ENCODE measurements around the gene CAMK2A.

DNA sequence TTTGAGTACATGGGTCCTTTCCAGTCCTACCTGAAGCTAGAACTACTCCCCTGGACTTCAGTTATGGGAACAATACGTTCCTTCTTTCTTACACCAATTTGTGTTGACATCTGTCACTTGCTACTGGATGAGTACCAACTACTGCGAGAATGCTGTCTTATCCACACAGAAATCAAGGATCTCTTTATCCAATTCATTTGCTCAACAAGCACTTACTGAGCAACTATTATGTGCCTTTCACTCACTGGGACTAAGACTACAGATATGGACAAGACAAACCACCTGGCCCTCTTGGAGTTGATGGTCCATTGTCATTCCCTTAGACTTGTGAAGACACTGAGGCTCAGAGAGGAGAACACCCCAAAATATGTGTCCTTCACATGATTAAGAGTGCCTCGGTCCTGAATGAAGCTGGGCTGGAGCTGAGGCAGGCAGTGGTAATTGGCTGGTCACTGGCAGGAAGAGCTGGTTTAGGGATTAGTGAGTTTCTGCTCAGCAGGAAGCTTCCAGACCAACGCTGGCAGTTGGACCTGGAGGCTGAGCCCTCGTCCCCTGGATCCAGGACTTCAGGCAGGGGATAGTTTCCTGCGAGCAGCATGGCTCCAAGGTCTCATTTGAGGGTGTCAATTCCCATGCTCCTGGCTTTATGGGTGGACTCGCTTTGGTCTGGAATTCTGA, 21.6 kb upstream of the CAMK2A start:
- TF ChIP-seq, protein P1, sequence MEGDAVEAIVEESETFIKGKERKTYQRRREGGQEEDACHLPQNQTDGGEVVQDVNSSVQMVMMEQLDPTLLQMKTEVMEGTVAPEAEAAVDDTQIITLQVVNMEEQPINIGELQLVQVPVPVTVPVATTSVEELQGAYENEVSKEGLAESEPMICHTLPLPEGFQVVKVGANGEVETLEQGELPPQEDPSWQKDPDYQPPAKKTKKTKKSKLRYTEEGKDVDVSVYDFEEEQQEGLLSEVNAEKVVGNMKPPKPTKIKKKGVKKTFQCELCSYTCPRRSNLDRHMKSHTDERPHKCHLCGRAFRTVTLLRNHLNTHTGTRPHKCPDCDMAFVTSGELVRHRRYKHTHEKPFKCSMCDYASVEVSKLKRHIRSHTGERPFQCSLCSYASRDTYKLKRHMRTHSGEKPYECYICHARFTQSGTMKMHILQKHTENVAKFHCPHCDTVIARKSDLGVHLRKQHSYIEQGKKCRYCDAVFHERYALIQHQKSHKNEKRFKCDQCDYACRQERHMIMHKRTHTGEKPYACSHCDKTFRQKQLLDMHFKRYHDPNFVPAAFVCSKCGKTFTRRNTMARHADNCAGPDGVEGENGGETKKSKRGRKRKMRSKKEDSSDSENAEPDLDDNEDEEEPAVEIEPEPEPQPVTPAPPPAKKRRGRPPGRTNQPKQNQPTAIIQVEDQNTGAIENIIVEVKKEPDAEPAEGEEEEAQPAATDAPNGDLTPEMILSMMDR (IDR thresholded peaks at IDR 0.05): no peak
- no peak for TF ChIP-seq POLR2A (IDR thresholded peaks at IDR 0.05)
